Skeletal muscle satellite cell (primary cell): ENCODE measurements around the gene NSL1. TPM values are rescaled to one million over a fixed set of nuclear protein-coding genes. Genes with fewer than 3 reads are reported as not detected.
"Not testable (repeated sequence)": the region's sequence is repeated elsewhere in the genome, so short reads cannot be mapped to it uniquely, and the experiment has no call there.

Source experiments
- H3K27me3 ChIP-seq: 2 replicates; pipeline ENCODE4 v1.7.0; 2013; ENCODE audit warnings: low read length; ENCODE audit not compliant: control insufficient read depth, insufficient read depth
- H3K36me3 ChIP-seq: 2 replicates; pipeline ENCODE4 v1.7.0; 2013; ENCODE audit warnings: mild to moderate bottlenecking, control low read depth, low read length; ENCODE audit not compliant: insufficient read depth
- H3K4me1 ChIP-seq: 2 replicates; pipeline ENCODE4 v1.7.0; 2013; ENCODE audit warnings: low read length; ENCODE audit not compliant: control insufficient read depth, insufficient read depth
- H3K4me2 ChIP-seq: 2 replicates; pipeline ENCODE4 v1.7.0; 2013; ENCODE audit warnings: mild to moderate bottlenecking, low read length
- H3K4me3 ChIP-seq: 2 replicates; pipeline ENCODE4 v1.7.0; 2013; ENCODE audit warnings: low read length
- H3K9ac ChIP-seq: 2 replicates; pipeline ENCODE4 v1.7.0; 2013; ENCODE audit warnings: mild to moderate bottlenecking, low read depth, low read length, moderate library complexity
- H3K9me3 ChIP-seq: replicated peaks from 2 replicates; pipeline ENCODE4 v1.7.0; 2013; ENCODE audit warnings: mild to moderate bottlenecking, control low read depth, low read length
- total RNA-seq: library from RNA; depleted of rRNA; stranded (reverse); fragments of >200 nt; gene quantifications from 2 replicates; pipeline ENCODE4 v1.2.3, GENCODE V29; 2012; rRNA removed

Gene NSL1
- 21.6 and 28.1 TPM in 2 replicates for total RNA-seq

GRCh38 chr1:212791676-212792395 lies at the start of gene NSL1, which contains the start of gene TATDN3:
TSS of gene NSL1 (minus strand) at chr1:212791777. CDS start at chr1:212791763, 14 bp downstream.
TSS of gene TATDN3 (plus strand) at chr1:212791894. CDS start at chr1:212791922, 28 bp downstream.
- Histone ChIP-seq H3K9ac (peak within 1 kb of the TSS; percentile 99), H3K27me3 (no peaks in the 10 kb centered on the region), H3K9me3 (no peaks in the 10 kb centered on the region), H3K4me1 (peaks cover 5% of the 10 kb centered on the region), H3K4me3 (peak within 1 kb of the TSS; percentile 100), H3K36me3 (peaks cover 4% of the 10 kb centered on the region), H3K4me2 (peak within 1 kb of the TSS; percentile 90)

DNA sequence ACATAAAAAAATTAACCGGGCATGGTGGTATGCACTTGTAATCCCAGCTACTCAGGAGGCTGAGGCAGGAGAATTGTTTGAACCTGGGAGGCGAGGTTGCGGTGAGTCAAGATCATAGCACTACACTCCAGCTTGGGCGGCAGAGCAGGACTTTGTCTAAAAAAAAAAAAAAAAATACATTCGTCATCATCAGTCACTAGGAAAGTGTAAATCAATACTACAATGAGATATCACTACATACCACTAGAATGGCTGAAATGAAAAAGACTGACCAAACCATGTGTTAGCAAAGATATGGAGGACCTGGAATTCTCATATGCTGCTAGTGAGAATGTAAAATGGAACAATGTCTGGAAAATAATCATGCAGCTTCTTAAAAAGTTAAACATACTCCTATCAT lies 46.6 kb upstream of the NSL1 start:
- Histone ChIP-seq H3K27me3 (no peaks in the 10 kb centered on the region), H3K4me3 (no peak overlapping the region), H3K9me3 (no peaks in the 10 kb centered on the region)

GRCh38 chr1:212833211-212834207 lies 41.9 kb upstream of the NSL1 start:
- not testable (repeated sequence) for H3K4me3 ChIP-seq, H3K4me2 ChIP-seq, H3K4me1 ChIP-seq, H3K27me3 ChIP-seq, H3K9ac ChIP-seq, H3K9me3 ChIP-seq, H3K36me3 ChIP-seq

More for the DNA sequence above, 46.6 kb upstream of the NSL1 start:
- H3K36me3 ChIP-seq: no peaks in the 10 kb centered on the region
- no peak overlapping the region for H3K4me2 ChIP-seq
- H3K4me1 ChIP-seq: no peaks in the 10 kb centered on the region
- H3K9ac ChIP-seq: no peak overlapping the region

- Histone ChIP-seq H3K9ac (no peak overlapping the region), H3K36me3 (no peaks in the 10 kb centered on the region), H3K4me1 (no peaks in the 10 kb centered on the region), H3K27me3 (no peaks in the 10 kb centered on the region), H3K4me3 (no peak overlapping the region), H3K9me3 (peaks cover 7% of the 10 kb centered on the region), H3K4me2 (no peak overlapping the region)
These were observed 36.8 kb upstream of the NSL1 start for GRCh38 chr1:212828395-212828794.

GRCh38 chr1:212827831-212828278 lies 36.3 kb upstream of the NSL1 start:
- H3K36me3 ChIP-seq: no peaks in the 10 kb centered on the region
- H3K9me3 ChIP-seq: peaks cover 7% of the 10 kb centered on the region
- H3K4me1 ChIP-seq: no peaks in the 10 kb centered on the region
- no peak overlapping the region for H3K4me3 ChIP-seq
- no peak overlapping the region for H3K4me2 ChIP-seq
- no peak overlapping the region for H3K9ac ChIP-seq
- H3K27me3 ChIP-seq: no peaks in the 10 kb centered on the region

DNA sequence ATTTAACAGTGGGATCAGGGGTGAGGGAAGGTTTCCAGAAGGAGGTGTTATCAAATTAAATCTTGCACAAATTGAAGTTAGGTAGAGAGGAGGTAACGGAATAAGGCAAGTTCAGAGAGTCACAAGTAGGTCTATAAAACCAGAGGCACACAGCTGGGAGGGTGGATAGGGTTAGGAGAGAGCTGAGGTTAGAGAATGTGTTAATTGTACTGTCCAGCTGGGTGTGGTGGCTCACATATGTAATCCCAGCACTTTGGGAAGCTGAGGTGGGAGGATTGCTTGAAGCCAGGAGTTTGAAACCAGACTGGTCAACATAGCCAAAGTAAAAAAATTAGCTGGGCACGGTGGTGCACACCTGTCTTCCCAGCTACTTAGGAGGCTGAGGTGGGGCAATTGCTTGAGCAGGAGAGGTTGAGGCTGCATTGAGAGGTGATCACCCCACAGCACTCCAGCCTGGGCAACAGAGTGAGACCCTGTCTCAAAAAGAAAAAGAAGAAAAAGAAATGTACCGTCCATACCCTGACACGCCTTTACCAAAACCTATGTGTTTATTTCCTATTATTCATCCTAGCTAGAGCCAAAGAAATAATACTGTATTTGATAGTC lies 35.7 kb upstream of the NSL1 start:
- Histone ChIP-seq H3K27me3 (no peaks in the 10 kb centered on the region), H3K4me3 (no peak overlapping the region), H3K9me3 (peaks cover 7% of the 10 kb centered on the region), H3K4me2 (no peak overlapping the region), H3K4me1 (no peaks in the 10 kb centered on the region), H3K9ac (no peak overlapping the region), H3K36me3 (no peaks in the 10 kb centered on the region)

- Histone ChIP-seq H3K9me3 (peaks cover 7% of the 10 kb centered on the region), H3K36me3 (no peaks in the 10 kb centered on the region), H3K27me3 (no peaks in the 10 kb centered on the region), H3K4me3 (no peak overlapping the region), H3K9ac (no peak overlapping the region), H3K4me2 (no peak overlapping the region), H3K4me1 (no peaks in the 10 kb centered on the region)
These were observed 34.3 kb upstream of the NSL1 start for GRCh38 chr1:212825798-212826452.

- Histone ChIP-seq H3K36me3 (no peaks in the 10 kb centered on the region), H3K4me1 (no peaks in the 10 kb centered on the region), H3K27me3 (no peaks in the 10 kb centered on the region), H3K9ac (no peak overlapping the region), H3K4me3 (no peak overlapping the region), H3K4me2 (no peak overlapping the region), H3K9me3 (peaks cover 7% of the 10 kb centered on the region)
These were observed 32.6 kb upstream of the NSL1 start for GRCh38 chr1:212824201-212824600.

GRCh38 chr1:212822956-212823355 lies 31.4 kb upstream of the NSL1 start:
- Histone ChIP-seq H3K4me1 (no peaks in the 10 kb centered on the region), H3K4me2 (no peak overlapping the region), H3K9me3 (peaks cover 7% of the 10 kb centered on the region), H3K9ac (no peak overlapping the region), H3K4me3 (no peak overlapping the region), H3K27me3 (no peaks in the 10 kb centered on the region), H3K36me3 (no peaks in the 10 kb centered on the region)

GRCh38 chr1:212820969-212821368 lies 29.4 kb upstream of the NSL1 start:
- Histone ChIP-seq H3K9ac (no peak overlapping the region), H3K36me3 (no peaks in the 10 kb centered on the region)

GRCh38 chr1:212819726-212820125 lies 28.1 kb upstream of the NSL1 start:
- H3K27me3 ChIP-seq: no peaks in the 10 kb centered on the region
- no peak overlapping the region for H3K4me2 ChIP-seq
- no peaks in the 10 kb centered on the region for H3K36me3 ChIP-seq
- no peak overlapping the region for H3K9ac ChIP-seq
- H3K4me1 ChIP-seq: peaks cover 7% of the 10 kb centered on the region
- H3K9me3 ChIP-seq: no peaks in the 10 kb centered on the region
- no peak overlapping the region for H3K4me3 ChIP-seq

More at GRCh38 chr1:212820969-212821368, 29.4 kb upstream of the NSL1 start:
- Histone ChIP-seq H3K27me3 (no peaks in the 10 kb centered on the region), H3K9me3 (peaks cover 5% of the 10 kb centered on the region), H3K4me1 (peaks cover 7% of the 10 kb centered on the region), H3K4me2 (no peak overlapping the region), H3K4me3 (no peak overlapping the region)
